ENCODE measurements around the gene FGFBP1. TPM values are rescaled to one million over a fixed set of nuclear protein-coding genes. Genes with fewer than 3 reads are reported as not detected.

The FGFBP1 gene
- total and polyA plus RNA-seq, 2 donors (not counting 3 experiments of a cell fraction or from before 2014, with no cell fraction given) = not detected

GRCh38 chr4:15934259-15934658, 4.3 kb downstream of the FGFBP1 start:
- FAIRE-seq = no peak
- Histone ChIP-seq H4K20me1 (replicated peaks; ENCODE audit: control insufficient read depth, extremely low read depth, insufficient read depth, low read length) (no peaks in the 10 kb centered on the region), H3K36me3 (ENCODE audit: control insufficient read depth in 2 of 2, extremely low read depth in 1 of 2, insufficient read depth in 2 of 2, low read length in 2 of 2) (no peaks in the 10 kb centered on the region), H3K27ac (ENCODE audit: insufficient read depth, low read depth, low read length) (no peak overlapping the region), H3K79me2 (ENCODE audit: control insufficient read depth, insufficient read depth, low read length) (no peaks in the 10 kb centered on the region), H3K9ac (replicated peaks; ENCODE audit: extremely low read depth, insufficient read depth, low read length) (no peak overlapping the region), H3K4me3 (replicated peaks in 1 of 3; ENCODE audit: insufficient read depth in 1 of 3, low read depth in 1 of 3, low read length in 3 of 3) (no peak overlapping the region), H3K9me1 (replicated peaks; ENCODE audit: control insufficient read depth, extremely low read depth, insufficient read depth, low read length) (no peaks in the 10 kb centered on the region), H3K4me2 (ENCODE audit: insufficient read depth, low read length) (no peak overlapping the region), H3K4me1 (ENCODE audit: control insufficient read depth, extremely low read depth, insufficient read depth, low read length) (no peaks in the 10 kb centered on the region), H2AFZ (ENCODE audit: low read depth, low read length) (no peak overlapping the region), H3K27me3 (ENCODE audit: control insufficient read depth in 2 of 2, insufficient read depth in 2 of 2, low read length in 2 of 2) (peaks cover 5 to 6% of the 10 kb centered on the region in 2 experiments), H3K9me3 (replicated peaks; ENCODE audit: control insufficient read depth, insufficient read depth, low read length) (no peaks in the 10 kb centered on the region)
- intact Hi-C loops (cut with micrococcal nuclease) = no loop called here
- TF ChIP-seq POLR2AphosphoS5 (IDR thresholded peaks at IDR 0.05; ENCODE audit: insufficient read depth, low read depth, low read length) = no peak
- no peak for TF ChIP-seq GATA2 (IDR thresholded peaks at IDR 0.05; ENCODE audit: insufficient read depth, insufficient read length, low read depth, low read length)
- no peak for TF ChIP-seq FOS (IDR thresholded peaks at IDR 0.05; ENCODE audit: borderline replicate concordance, insufficient read depth, low read length)
- TF ChIP-seq JUN (IDR thresholded peaks at IDR 0.05; ENCODE audit: borderline replicate concordance, insufficient read depth, insufficient read length, low read depth) = no peak
- no peak for TF ChIP-seq MYC (IDR thresholded peaks at IDR 0.05; ENCODE audit: low read depth, low read length)
- no peak for TF ChIP-seq EZH2 (IDR thresholded peaks at IDR 0.05; ENCODE audit: borderline replicate concordance, low read depth, low read length, severe bottlenecking)
- TF ChIP-seq CTCF (IDR thresholded peaks at IDR 0.05; ENCODE audit: extremely low read depth in 1 of 2, insufficient read depth in 1 of 2, low read depth in 1 of 2, low read length in 2 of 2) = no peak
- no peak for TF ChIP-seq MAX (IDR thresholded peaks at IDR 0.05; ENCODE audit: insufficient read depth, insufficient read length)
- no peak for TF ChIP-seq POLR2A (IDR thresholded peaks at IDR 0.05; ENCODE audit: low read depth, low read length)
- no TSS peak for BruUV-seq (replicated peaks)
- no peak for DNase-seq (ENCODE audit: low read depth, low spot score)
- ChIA-PET POLR2A (no interaction called here), CTCF (interaction anchor here (0.9 to 2.1 kb wide), 2 partner anchors 8 to 51 kb away, joined by 3 to 6 read pairs; no protein-coding TSS in a partner anchor)
- dilution Hi-C loops (cut with MboI; ENCODE audit: extremely low pct_ligation_motif_present, low sequenced_read_pairs) = no loop called here
